Gastrocnemius medialis (tissue), 4 donors: Measurements from ENCODE around the gene MFSD6. TPM values are rescaled to one million over a fixed set of nuclear protein-coding genes. Genes with fewer than 3 reads are reported as not detected.

ENCODE experiments used
- ATAC-seq, 2 donors: fragments of 150-250 bp; one replicate each; pipeline ENCODE4 v1.9.1; 2016
- DNase-seq, 2 donors: peaks; one replicate each; pipeline ENCODE4 v3.0.0-alpha.2; 2019
- H3K27ac ChIP-seq, 4 donors: fragments of 200-600 bp; sonication (generic); 1 replicate in 1 of 4; 2 replicates in 3 of 4; pipeline ENCODE4 v1.5.1; 2016 to 2018; ENCODE audit warnings: mild to moderate bottlenecking in 2 of 4, moderate library complexity in 1 of 4
- H3K27me3 ChIP-seq, 3 donors: fragments of 200-600 bp; sonication (generic) in 2 of 3; 1 replicate in 1 of 3; 2 replicates in 2 of 3; pipeline versions ENCODE4 v1.5.1 to v1.6.0; 2016 to 2019; ENCODE audit warnings: mild to moderate bottlenecking in 1 of 3, moderate library complexity in 1 of 3
- H3K36me3 ChIP-seq, 2 donors: fragments of 200-600 bp; sonication (generic) in 1 of 2; one replicate each; pipeline ENCODE4 v1.5.1; 2017 to 2018
- H3K4me1 ChIP-seq, 2 donors: fragments of 200-600 bp; sonication (generic) in 1 of 2; one replicate each; pipeline ENCODE4 v1.5.1; 2016 to 2017; ENCODE audit warnings: mild to moderate bottlenecking in 2 of 2
- H3K4me3 ChIP-seq, 4 donors: fragments of 200-600 bp; sonication (generic) in 3 of 4; 1 replicate in 1 of 4; 2 replicates in 3 of 4; pipeline ENCODE4 v1.5.1; 2016 to 2019; ENCODE audit warnings: mild to moderate bottlenecking in 2 of 4
- H3K9me3 ChIP-seq, 3 donors: fragments of 200-600 bp; sonication (generic) in 2 of 3; 1 replicate in 1 of 3; 2 replicates in 2 of 3; pipeline ENCODE4 v1.5.1; 2016 to 2019
- CTCF ChIP-seq, 5 experiments: fragments of 450-650 bp in 3 of 5; fragments of 200-600 bp in 2 of 5; sonication (generic) in 2 of 5; IDR thresholded peaks in 4 of 5; conservative IDR thresholded peaks in 1 of 5; 1 replicate in 4 of 5; 2 replicates in 1 of 5; pipeline ENCODE4 v1.5.1; 2016 to 2019; ENCODE audit warnings: antibody characterized with exemption in 5 of 5, mild to moderate bottlenecking in 3 of 5, moderate library complexity in 3 of 5
- POLR2A ChIP-seq, 2 donors: fragments of 450-650 bp; IDR thresholded peaks; one replicate each; pipeline ENCODE4 v1.6.1; 2017; ENCODE audit warnings: antibody characterized with exemption in 2 of 2, mild to moderate bottlenecking in 2 of 2, moderate library complexity in 2 of 2
- in situ Hi-C, 4 donors: fragments of 200-750 bp; cut with MboI; loops; one replicate each; pipeline versions ENCODE4 v1.15.0 to v1.8.0; 2017; ENCODE audit warnings: low sequenced_read_pairs in 4 of 4
- intact Hi-C: fragments of 100-400 bp; cut with DNase I; formaldehyde crosslinking; loops from one replicate; pipeline ENCODE4 v1.15.1; 2023; ENCODE audit warnings: low total_unique reads
- total RNA-seq, 4 donors: library from RNA; depleted of rRNA; stranded (reverse); fragments of >200 nt; gene quantifications; one replicate each; pipeline versions ENCODE4 v1.1.0 to v1.2.3, GENCODE V29; 2016

Gene MFSD6
- total RNA-seq, 4 donors from 2014 or later = 9.3 to 20.3 (median 12.5) TPM

- Histone ChIP-seq H3K27me3 (no peaks in the 10 kb centered on the region), H3K9me3 (no peaks in the 10 kb centered on the region), H3K4me3 (no peak overlapping the region), H3K36me3 (no peaks in the 10 kb centered on the region), H3K27ac (no peak overlapping the region), H3K4me1 (no peaks in the 10 kb centered on the region)
- TF ChIP-seq POLR2A (IDR thresholded peaks at IDR 0.05) (no peak), CTCF (IDR thresholded peaks at IDR 0.05 in 4 of 5, conservative IDR thresholded peaks at IDR 0.05 in 1 of 5) (no peak)
- in situ Hi-C loops (no loop called here), intact Hi-C loops (no loop called here)
- DNase-seq (no peak), ATAC-seq (no peak)
Measured at GRCh38 chr2:190517468-190517867, 109.3 kb downstream of the MFSD6 start.

DNA sequence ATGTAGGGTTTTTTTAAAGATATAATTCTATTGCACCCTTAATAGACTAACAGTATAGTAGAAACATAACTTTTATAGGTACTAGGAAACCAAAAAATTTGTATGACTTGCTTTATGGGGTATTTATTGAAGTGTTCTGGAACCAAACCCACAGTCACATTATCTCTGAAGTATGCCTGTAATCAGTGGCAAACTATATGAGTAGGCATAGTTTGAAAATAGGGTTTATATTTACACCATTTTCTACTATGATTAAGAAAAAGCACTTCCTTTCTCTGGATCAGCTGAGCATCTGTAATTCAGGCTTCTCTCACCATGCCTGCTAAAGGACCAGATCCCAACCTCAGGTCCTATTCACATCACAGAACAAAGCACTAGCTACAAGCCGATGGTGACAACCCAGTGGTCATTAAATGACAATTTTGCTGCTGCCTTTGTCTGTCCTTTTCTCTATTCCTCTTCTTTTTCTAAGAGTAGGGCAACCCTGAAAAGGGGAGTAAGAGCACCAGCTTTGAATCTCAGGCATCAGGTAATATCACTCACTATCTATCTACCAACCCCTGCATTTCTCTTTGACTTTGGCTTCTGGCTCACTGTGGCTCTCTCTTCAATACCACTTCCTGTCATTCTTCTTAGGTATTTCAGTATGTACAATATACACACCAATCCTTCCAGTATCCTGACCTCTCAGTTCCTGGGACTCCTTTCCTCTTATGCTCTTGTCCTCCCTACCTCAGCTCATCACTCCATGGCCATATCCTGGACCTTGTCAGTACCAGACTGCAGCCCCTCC lies 112.0 kb downstream of the MFSD6 start:
- Histone ChIP-seq H3K36me3 (no peaks in the 10 kb centered on the region), H3K27me3 (no peaks in the 10 kb centered on the region), H3K27ac (no peak overlapping the region), H3K9me3 (no peaks in the 10 kb centered on the region), H3K4me3 (no peak overlapping the region), H3K4me1 (no peaks in the 10 kb centered on the region)
- in situ Hi-C loops = no loop called here
- intact Hi-C loops = no loop called here
- ATAC-seq (no peak), DNase-seq (no peak)
- TF ChIP-seq CTCF (IDR thresholded peaks at IDR 0.05 in 4 of 5, conservative IDR thresholded peaks at IDR 0.05 in 1 of 5) (no peak), POLR2A (IDR thresholded peaks at IDR 0.05) (no peak)

GRCh38 chr2:190524928-190525327 lies 116.8 kb downstream of the MFSD6 start:
- no peak for DNase-seq
- Histone ChIP-seq H3K36me3 (no peaks in the 10 kb centered on the region), H3K9me3 (no peaks in the 10 kb centered on the region), H3K27me3 (no peaks in the 10 kb centered on the region), H3K4me3 (no peak overlapping the region), H3K27ac (no peak overlapping the region), H3K4me1 (no peaks in the 10 kb centered on the region)
- in situ Hi-C loops (loop anchor here in 1 of 4 donors (25.0 kb wide), 1 partner anchor 112 kb away; the partner anchor contains the start of gene NAB1), intact Hi-C loops (no loop called here)
- no peak for TF ChIP-seq CTCF (IDR thresholded peaks at IDR 0.05 in 4 of 5, conservative IDR thresholded peaks at IDR 0.05 in 1 of 5)
- no peak for ATAC-seq

GRCh38 chr2:190526105-190526750 lies 118.1 kb downstream of the MFSD6 start:
- in situ Hi-C loops = loop anchor here in 1 of 4 donors (25.0 kb wide), 1 partner anchor 111 kb away; the partner anchor contains the start of gene NAB1

More at GRCh38 chr2:190526105-190526750, 118.1 kb downstream of the MFSD6 start:
- ATAC-seq (no peak), DNase-seq (no peak)
- Histone ChIP-seq H3K27ac (no peak overlapping the region), H3K9me3 (no peaks in the 10 kb centered on the region), H3K4me1 (no peaks in the 10 kb centered on the region), H3K27me3 (no peaks in the 10 kb centered on the region), H3K4me3 (no peak overlapping the region), H3K36me3 (no peaks in the 10 kb centered on the region)
- TF ChIP-seq CTCF (IDR thresholded peaks at IDR 0.05 in 4 of 5, conservative IDR thresholded peaks at IDR 0.05 in 1 of 5) = no peak
- intact Hi-C loops = no loop called here
